ENCODE results near the gene MARCHF10.

DNA sequence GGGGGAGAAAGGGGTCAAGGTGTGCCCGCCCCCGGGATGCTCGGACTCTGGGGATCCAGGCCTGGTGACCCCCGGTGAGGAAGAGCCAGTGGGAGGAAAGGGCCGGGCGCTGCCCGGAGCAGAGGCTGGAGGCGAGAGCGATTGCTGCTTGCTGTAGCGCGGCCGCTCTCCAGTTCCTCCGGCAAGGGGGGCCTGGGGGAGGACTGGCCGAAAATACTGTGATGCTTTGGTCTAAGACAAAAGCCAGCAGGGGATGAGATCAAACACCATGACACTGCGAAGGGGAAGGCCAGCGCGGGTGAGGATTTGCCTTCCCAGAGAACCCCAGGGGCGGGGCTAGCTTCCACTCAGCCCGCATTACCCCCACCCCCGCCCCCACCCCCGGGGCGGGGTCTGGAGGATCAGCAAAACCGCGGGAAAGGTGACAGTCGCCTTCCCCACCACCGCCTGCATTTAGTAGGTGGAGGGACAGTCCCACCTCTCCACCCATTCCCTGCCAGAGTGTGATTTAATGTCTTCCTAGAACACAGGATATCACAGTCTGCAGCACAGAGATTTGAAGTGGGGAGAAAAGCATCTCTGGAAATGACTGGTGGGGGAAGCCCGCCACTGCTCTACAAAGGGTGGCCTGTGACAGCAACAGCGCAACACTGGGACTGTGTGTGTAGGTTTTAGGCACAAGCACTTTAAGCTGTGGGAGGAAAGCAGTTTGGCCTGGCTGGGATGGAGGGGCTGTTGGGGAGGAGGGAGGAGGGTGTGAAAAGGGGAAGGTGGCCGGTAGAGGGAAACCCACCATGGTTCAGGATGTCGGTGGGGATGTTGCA, 154.9 kb downstream of the MARCHF10 start:
- TF ChIP-seq POLR2A (IDR thresholded peaks at IDR 0.05) (no peak), CTCF (IDR thresholded peaks at IDR 0.05) (no peak)
